Measurements from ENCODE around the gene METAP2. TPM values are rescaled to one million over a fixed set of nuclear protein-coding genes. Genes with fewer than 3 reads are reported as not detected.

METAP2 gene
- total RNA-seq, 4 donors from 2014 or later: 56.6 to 87.1 (median 71.8) TPM

DNA sequence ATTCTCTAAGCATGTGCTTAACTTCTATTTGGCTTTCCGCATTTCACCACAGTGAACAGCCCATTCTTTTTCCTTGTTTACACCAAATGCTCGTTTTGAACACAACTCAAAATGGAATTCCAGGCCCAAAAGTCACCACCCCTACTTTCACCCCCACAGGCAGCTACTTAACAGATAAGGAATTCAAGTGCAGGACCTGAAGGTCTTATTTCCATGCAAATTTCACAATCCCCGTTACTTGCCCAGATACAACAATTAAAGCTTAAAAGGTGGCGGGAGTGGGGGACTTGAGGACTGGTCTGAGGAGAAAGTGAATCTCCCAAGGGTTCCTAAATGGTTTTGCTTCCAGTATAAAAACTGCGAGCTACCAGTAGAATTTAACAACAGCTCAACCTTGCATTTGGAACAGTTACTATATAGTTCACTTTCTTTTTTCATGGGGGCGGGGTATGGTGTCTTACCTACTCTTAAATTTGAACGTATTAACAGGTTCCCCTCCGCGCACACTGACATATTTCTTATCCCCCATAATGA, 73.6 kb downstream of the METAP2 start:
- DNase-seq (ENCODE audit: low spot score in 2 of 2): peak in 1 of 2 donors; percentile 57
- H3K4me3 ChIP-seq (ENCODE audit: low read depth, poor library complexity, severe bottlenecking): peak overlapping the region; percentile 76
- TF ChIP-seq POLR2A (IDR thresholded peaks at IDR 0.05): no peak
- no peak for TF ChIP-seq CTCF (IDR thresholded peaks at IDR 0.05)
- WGBS, 2 donors: 28 to 39% methylated on average over 9 of the region's 9 CpGs
- intact Hi-C loops (cut with DNase I; ENCODE audit: low total_unique reads): no loop called here

GRCh38 chr12:95548056-95548538, 74.1 kb downstream of the METAP2 start:
- peak overlapping the region; percentile 76 for H3K4me3 ChIP-seq (ENCODE audit: low read depth, poor library complexity, severe bottlenecking)
- intact Hi-C loops (cut with DNase I; ENCODE audit: low total_unique reads): no loop called here
- no peak for TF ChIP-seq POLR2A (IDR thresholded peaks at IDR 0.05)
- TF ChIP-seq CTCF (IDR thresholded peaks at IDR 0.05): no peak
- WGBS, 2 donors: 1 to 3% methylated on average over 35 to 38 of the region's 50 CpGs
- DNase-seq (ENCODE audit: low spot score in 2 of 2): peak in 1 of 2 donors; percentile 90

GRCh38 chr12:95548539-95549391, 74.8 kb downstream of the METAP2 start:
- TF ChIP-seq POLR2A (IDR thresholded peaks at IDR 0.05) (no peak), CTCF (IDR thresholded peaks at IDR 0.05) (no peak)
- H3K4me3 ChIP-seq (ENCODE audit: low read depth, poor library complexity, severe bottlenecking): peak overlapping the region; percentile 76
- WGBS, 2 donors: 14 to 24% methylated on average over 20 to 28 of the region's 98 CpGs
- intact Hi-C loops (cut with DNase I; ENCODE audit: low total_unique reads): no loop called here
- DNase-seq (ENCODE audit: low spot score in 2 of 2): peak; percentile 27 to 92

GRCh38 chr12:95549392-95550084, 75.6 kb downstream of the METAP2 start:
- TF ChIP-seq CTCF (IDR thresholded peaks at IDR 0.05): no peak
- no peak for TF ChIP-seq POLR2A (IDR thresholded peaks at IDR 0.05)
- no peak for DNase-seq (ENCODE audit: low spot score in 2 of 2)
- WGBS, 2 donors: 74 to 78% methylated on average over 12 of the region's 12 CpGs
- intact Hi-C loops (cut with DNase I; ENCODE audit: low total_unique reads): no loop called here
- no peak overlapping the region for H3K4me3 ChIP-seq (ENCODE audit: low read depth, poor library complexity, severe bottlenecking)

DNA sequence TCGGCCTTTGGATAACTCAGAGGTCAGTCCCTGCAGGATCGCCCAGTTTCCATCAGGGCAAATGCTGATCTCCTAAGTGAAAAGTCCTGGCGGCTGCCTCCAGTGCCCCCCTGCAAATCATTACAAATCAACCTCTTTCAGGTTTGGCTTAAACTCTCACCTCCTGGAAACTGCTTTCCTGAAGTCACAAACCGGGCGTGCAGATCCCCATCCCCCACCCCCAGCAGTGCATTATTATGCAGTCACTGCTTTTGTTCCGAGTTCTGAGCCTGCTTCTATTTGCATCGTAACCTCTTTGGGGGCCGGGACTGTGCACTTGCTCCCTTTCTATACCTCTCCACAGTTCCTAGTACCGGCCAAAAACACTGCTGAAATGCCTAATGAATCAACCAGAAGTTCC, 77.4 kb downstream of the METAP2 start, which contains the start of gene USP44:
TSS of gene USP44 (minus strand) at position 172 of the 400 bp plus-strand sequence. CDS start 17,220 bp downstream, outside the sequence.
- TF ChIP-seq POLR2A (IDR thresholded peaks at IDR 0.05) (no peak), CTCF (IDR thresholded peaks at IDR 0.05) (no peak)
- DNase-seq (ENCODE audit: low spot score in 2 of 2): no peak
- intact Hi-C loops (cut with DNase I; ENCODE audit: low total_unique reads): no loop called here
- 54 to 68% methylated on average over 9 of the region's 9 CpGs for WGBS, 2 donors
- no peak within 1 kb of the TSS for H3K4me3 ChIP-seq (ENCODE audit: low read depth, poor library complexity, severe bottlenecking)
